Endometrial microvascular endothelial cells (primary cell): Measurements from ENCODE around the gene L1CAM. TPM values are rescaled to one million over a fixed set of nuclear protein-coding genes. Genes with fewer than 3 reads are reported as not detected.

Experiments used
- in situ Hi-C: cut with HindIII; loops from 2 replicates; pipeline ENCODE4 v1.10.0; 2017; ENCODE audit warnings: low sequenced_read_pairs, low pct_unique_long_range_greater_than_20kb; ENCODE audit errors: inconsistent ontology term
- total RNA-seq: library from RNA; depleted of rRNA; stranded (reverse); fragments of >200 nt; gene quantifications from one replicate; pipeline ENCODE4 v1.2.3, GENCODE V29; 2015; ENCODE audit errors: inconsistent ontology term

Gene L1CAM
- total RNA-seq, 1 donor from 2014 or later = not detected

DNA sequence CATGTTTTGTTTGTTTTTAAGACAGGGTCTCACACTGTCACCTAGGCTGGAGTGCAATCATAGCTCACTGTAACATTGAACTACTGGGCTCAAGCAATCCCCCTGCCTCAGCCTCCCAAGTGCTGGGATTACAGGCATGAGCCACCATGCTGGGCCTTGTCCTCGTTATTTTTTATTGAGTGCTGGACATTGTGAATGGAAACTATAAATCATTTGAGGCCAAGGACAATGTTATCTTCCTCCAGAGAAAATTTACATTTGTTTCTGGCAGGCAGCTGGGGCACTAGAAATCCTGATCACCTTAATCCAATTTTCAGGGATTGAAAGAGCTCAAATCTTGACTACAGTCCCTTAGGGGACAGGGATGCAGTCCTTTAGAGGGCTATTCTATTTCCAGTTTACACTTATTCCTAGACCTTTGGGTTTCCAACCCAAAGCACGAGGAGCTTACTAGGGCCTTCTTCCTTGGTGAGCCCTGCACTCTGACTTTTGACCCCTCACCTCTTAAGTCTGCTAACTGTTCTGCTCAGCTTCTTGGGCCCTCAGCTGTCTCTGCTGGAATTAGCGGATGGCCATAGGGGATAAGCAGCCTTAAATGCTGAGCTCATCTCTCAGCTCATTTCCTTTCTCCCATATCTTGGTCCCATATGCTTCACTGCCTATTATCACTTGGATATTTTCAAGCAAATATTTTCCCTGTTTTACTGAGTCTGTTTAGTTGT is 32.6 kb downstream of the L1CAM start:
- in situ Hi-C loops = no loop called here

DNA sequence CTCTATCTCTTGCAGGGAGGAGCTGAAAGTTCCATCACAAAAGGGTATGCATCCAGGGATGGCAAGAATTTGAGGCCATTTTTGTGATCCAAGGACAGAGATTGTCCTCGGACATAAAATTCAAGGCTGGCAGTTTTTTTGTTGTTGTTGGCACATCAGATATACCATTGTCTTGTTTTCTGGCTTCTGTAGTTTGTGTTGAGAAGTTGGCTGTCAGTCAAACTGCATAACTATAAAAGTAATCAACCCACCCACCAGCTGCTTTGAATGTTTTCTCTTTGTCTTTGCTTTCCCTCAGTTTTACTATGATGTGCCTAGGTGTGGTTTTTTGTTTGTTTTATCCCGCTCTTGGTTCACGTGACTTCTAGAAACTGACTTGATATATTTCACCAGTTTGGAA is 34.0 kb downstream of the L1CAM start:
- in situ Hi-C loops = no loop called here

- in situ Hi-C loops = no loop called here
Observed at GRCh38 chrX:153848325-153848724, 37.6 kb downstream of the L1CAM start.

GRCh38 chrX:153845842-153846241 is 40.1 kb downstream of the L1CAM start:
- in situ Hi-C loops = no loop called here

- in situ Hi-C loops = no loop called here
Observed at GRCh38 chrX:153845195-153845594, 40.8 kb downstream of the L1CAM start.

- in situ Hi-C loops = no loop called here
Observed at GRCh38 chrX:153844509-153845082, 41.4 kb downstream of the L1CAM start.

DNA sequence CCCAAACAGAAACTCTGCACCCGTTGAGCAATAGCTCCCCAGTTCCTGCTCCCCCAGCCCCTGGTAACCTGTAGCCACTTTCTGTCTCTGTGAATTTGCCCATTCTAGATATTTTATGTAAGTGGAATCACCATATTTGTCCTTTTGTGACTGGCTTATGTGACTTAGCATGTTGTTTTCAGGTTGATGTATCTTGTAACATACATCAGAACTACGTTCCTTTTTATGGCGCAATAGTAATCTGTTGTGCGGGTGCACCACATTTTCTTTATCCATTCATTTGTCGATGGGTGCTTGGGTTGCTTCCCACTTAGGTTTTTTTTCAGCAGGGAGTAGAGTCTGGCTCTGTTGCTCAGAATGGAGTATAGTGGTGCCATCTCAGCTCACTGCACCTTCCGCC is 49.1 kb downstream of the L1CAM start:
- in situ Hi-C loops = no loop called here

- in situ Hi-C loops = no loop called here
Observed at GRCh38 chrX:153832728-153833127, 53.2 kb downstream of the L1CAM start.

- in situ Hi-C loops = no loop called here
Observed at GRCh38 chrX:153831429-153832150, 54.4 kb downstream of the L1CAM start.

DNA sequence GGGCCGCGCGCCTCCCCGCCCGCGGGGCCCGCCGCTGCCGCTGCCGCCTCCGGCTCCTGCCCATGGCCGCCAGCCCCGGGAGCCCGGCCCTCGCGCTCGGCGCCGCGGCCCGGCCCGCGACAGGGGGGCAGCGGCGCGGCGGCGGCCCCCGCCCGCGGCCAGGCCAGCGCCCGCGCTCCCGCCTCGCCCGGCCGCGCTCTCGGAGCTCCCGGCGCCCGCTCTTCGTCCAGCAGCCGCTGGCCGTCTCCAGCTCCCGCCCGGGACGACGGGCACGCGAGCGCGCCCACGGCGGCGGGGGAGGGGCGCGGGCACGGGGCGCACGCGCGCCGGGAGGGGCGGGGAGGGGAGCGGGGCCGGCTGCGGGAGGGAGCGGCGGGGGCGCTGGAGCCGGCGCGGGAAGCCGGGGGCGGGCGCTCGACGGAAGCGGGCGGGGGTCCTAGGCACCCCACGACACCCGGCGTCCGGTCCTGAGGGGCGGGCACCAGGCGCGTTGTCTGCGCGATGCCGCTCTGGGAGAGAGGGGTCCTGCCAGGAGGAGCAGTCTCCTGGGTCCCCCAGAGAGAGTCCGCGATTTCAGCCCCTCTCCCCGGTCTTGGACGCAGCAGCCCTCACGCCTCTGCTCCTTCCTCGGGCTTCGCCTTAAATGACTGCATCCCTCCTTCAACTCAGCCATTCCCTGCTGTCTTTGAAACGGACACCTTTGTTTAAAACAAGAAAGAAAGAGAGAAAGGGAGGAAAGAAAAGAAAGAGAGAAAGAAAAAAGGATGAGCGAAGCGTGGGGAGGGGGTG is 55.1 kb downstream of the L1CAM start:
- in situ Hi-C loops = no loop called here

DNA sequence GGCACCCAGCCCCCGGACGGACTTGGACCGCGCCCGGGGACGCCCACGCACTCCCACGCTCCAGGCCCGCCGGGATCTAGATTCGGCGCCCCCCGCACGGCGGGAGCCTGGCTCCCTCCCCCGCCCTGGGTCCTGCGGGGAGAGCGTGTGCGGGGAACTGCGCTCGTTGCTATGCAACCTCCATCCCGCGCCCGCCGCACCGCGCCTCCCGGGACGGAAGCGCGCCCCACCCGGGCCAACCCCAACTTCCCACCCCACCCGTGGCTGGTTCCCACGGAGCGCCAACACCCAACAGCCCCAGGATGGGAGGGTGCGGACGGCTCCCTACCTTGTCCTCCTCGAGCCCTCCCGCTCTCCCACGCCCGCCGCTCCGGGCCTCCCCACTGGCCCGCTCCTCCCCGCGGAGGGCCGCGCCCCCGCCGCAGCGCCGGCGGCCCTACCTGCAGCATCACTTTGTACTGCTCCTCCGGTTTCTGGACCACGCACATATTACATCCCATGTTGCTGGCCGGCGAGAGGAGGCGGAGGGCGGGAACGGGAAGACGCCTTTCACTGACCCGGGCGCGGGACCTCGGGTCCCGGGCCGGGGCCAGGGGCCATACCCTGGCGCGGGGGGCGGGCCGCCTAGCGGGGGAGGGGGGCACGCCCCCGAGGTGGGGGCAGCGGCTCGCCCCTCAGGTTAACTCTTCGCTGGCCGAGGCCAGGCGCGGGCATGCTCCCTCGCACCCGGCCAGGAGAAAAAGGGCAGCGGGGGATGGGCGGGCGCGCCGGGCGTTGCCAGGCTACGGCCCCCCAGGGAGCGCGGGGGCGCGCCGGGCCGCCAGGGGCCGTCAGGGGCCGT is 56.0 kb downstream of the L1CAM start, which contains the start of gene PDZD4:
PDZD4 (minus strand) TSS at position 746 of the 841 bp plus-strand sequence; CDS start at position 500, 246 bp downstream.
- in situ Hi-C loops = no loop called here

DNA sequence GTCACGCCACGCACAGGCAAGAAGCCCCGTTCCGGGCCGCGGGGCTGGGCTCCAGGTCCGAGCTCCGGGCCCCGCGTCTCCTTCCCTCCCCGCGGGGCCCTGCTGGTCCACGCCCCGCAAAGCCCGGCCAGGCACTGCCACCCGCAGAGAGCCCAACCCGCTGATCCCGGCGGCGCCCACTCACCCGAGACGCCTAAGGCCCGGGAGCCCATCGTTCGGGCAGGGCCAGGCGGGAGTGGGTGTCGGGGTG is 56.5 kb downstream of the L1CAM start:
- in situ Hi-C loops = no loop called here

- in situ Hi-C loops = no loop called here
Observed at GRCh38 chrX:153828723-153829548, 57.0 kb downstream of the L1CAM start.

DNA sequence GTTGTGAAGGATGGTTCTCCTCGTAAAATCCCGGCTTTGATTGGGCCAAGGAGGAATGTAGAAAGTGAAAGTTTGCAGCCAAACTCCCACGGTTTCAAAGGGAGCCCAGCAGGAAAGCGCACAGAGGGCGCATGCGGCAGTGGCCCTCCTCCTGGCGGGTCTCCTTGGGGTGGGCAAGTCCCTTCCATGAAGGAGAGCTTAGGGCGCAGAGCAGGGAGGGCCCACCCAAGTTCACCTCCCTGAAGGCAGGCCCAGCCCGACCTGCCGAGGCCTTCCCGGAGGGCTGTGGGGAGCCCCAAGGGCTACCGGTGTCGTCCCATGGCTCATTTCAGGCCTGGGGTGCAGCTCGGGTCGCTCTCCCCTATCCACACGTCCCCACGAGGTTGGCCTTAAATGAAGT is 57.7 kb downstream of the L1CAM start:
- in situ Hi-C loops = no loop called here

DNA sequence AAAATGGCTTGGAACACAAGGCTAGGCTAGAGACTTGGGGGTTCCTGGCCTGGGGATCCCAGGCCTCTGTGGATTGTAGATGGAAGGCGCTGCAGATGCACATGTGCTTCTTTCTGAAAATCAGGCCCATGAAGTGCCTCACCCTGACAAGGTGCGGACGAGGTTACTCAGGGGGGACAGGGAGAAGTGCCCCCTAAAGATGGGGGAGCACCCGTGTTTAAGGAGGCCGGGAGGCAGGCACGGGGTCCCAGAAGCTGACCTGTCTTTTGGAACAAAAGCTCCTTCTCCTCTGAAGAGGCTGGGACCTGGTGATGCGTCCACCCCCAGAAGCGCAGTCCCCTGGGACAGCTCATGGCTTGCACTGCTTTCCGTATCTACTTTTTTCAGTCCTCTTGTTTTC is 58.1 kb downstream of the L1CAM start:
- in situ Hi-C loops = no loop called here

DNA sequence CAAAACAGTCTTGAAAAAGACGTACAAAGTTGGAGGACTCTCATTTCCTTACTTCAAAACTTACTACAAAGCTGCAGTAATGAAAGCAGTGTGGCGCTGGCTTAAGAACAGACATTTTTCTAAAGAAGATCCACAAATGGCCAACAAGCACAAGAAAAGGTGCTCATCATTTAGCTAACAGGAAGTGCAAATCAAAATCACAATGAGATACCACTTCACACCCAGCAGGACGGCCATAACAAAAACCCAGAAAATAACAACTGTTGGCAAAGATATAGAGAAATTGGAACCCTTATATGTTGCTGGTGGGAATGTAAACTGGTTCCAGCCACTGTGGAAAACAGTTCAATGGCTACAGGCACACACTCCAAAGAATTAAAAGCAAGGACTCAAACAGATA is 59.0 kb downstream of the L1CAM start:
- in situ Hi-C loops = no loop called here

GRCh38 chrX:153825042-153825441 is 60.9 kb downstream of the L1CAM start:
- in situ Hi-C loops = no loop called here

- in situ Hi-C loops = no loop called here
Observed at GRCh38 chrX:153824348-153824747, 61.6 kb downstream of the L1CAM start.
